K562 (cell line): Measurements from ENCODE around the gene BAIAP3.

ENCODE experiments used
- BRCA1 ChIP-seq, 2 experiments: fragments of 450-650 bp in 1 of 2; sonication (generic) in 1 of 2; formaldehyde crosslinking in 1 of 2; IDR thresholded peaks; 2 replicates each; pipeline versions ENCODE4 v1.5.0 to v1.6.1; 2017 to 2020; ENCODE audit warnings: mild to moderate bottlenecking in 1 of 2, missing genetic modification reagents in 1 of 2
- CHD2 ChIP-seq: IDR thresholded peaks from 2 replicates; pipeline ENCODE4 v1.6.1; 2011; ENCODE audit warnings: low read depth, low read length
- CTCF ChIP-seq, 3 experiments: IDR thresholded peaks in 2 of 3; conservative IDR thresholded peaks in 1 of 3; 2 replicates each; pipeline ENCODE4 v1.5.1; 2011 to 2012; ENCODE audit warnings: low read length in 3 of 3, mild to moderate bottlenecking in 3 of 3, control low read depth in 2 of 3, improper control_type of control experiment in 1 of 3, inconsistent platforms in 1 of 3, low read depth in 1 of 3, mixed read lengths in 1 of 3, moderate library complexity in 1 of 3; ENCODE audit not compliant: insufficient read depth in 2 of 3
- EGR1 ChIP-seq: fragments of 450-650 bp; conservative IDR thresholded peaks from 2 replicates; pipeline ENCODE4 v1.6.1; 2017; ENCODE audit warnings: mild to moderate bottlenecking
- EP300 ChIP-seq: IDR thresholded peaks from 2 replicates; pipeline ENCODE4 v1.6.1; 2012; ENCODE audit warnings: low read length, improper control_type of control experiment
- FOXM1 ChIP-seq, 2 experiments: fragments of 450-650 bp in 1 of 2; sonication (generic) in 1 of 2; formaldehyde crosslinking in 1 of 2; IDR thresholded peaks; 2 replicates each; pipeline versions ENCODE4 v1.6.1 to v1.9.0; 2017 to 2022; ENCODE audit warnings: low read depth in 2 of 2, mild to moderate bottlenecking in 2 of 2, missing genetic modification reagents in 1 of 2, moderate library complexity in 1 of 2
- HBP1 ChIP-seq: fragments of 450-650 bp; formaldehyde crosslinking; IDR thresholded peaks from 2 replicates; pipeline ENCODE4 v1.4.0; 2022; ENCODE audit warnings: missing genetic modification characterization
- JUN ChIP-seq, 2 experiments: sonication (generic) in 1 of 2; formaldehyde crosslinking in 1 of 2; IDR thresholded peaks; 2 replicates each; pipeline versions ENCODE4 v1.6.1 to v1.8.0; 2012 to 2022; ENCODE audit warnings: borderline replicate concordance in 2 of 2, mild to moderate bottlenecking in 2 of 2, improper control_type of control experiment in 1 of 2, low read depth in 1 of 2, low read length in 1 of 2, missing genetic modification reagents in 1 of 2
- KLF16 ChIP-seq: IDR thresholded peaks from 2 replicates; pipeline ENCODE4 v1.6.1; 2016; ENCODE audit warnings: antibody characterized with exemption
- MAZ ChIP-seq, 2 experiments: fragments of 450-650 bp in 1 of 2; sonication (generic) in 1 of 2; formaldehyde crosslinking; IDR thresholded peaks in 1 of 2; conservative IDR thresholded peaks in 1 of 2; 2 replicates each; pipeline versions ENCODE4 v1.4.0 to v1.5.0; 2020; ENCODE audit warnings: mild to moderate bottlenecking in 1 of 2, missing genetic modification reagents in 1 of 2
- OTX1 ChIP-seq: fragments of 450-650 bp; formaldehyde crosslinking; IDR thresholded peaks from 2 replicates; pipeline ENCODE4 v1.4.0; 2022; ENCODE audit warnings: mild to moderate bottlenecking
- TCF7L2 ChIP-seq: fragments of 150-350 bp; IDR thresholded peaks from 2 replicates; pipeline ENCODE4 v1.6.1; 2016; ENCODE audit warnings: low read depth, mild to moderate bottlenecking, low read length, moderate library complexity
- ZNF165 ChIP-seq: fragments of 250-450 bp; sonication (Bioruptor Pico); IDR thresholded peaks from 2 replicates; pipeline ENCODE4 v1.4.0; 2020; ENCODE audit warnings: borderline replicate concordance
- ZNF398 ChIP-seq: fragments of 250-450 bp; sonication (Bioruptor Pico); IDR thresholded peaks from 2 replicates; pipeline ENCODE4 v1.8.0; 2021; ENCODE audit warnings: moderate library complexity, mild to moderate bottlenecking, inconsistent platforms

GRCh38 chr16:1378804-1379303 is 45.4 kb downstream of the BAIAP3 start:
- TF ChIP-seq ZNF398 (CRISPR knock-in tag) (no peak), EP300 (peak; percentile 74), KLF16 (no peak), BRCA1 (IDR thresholded peaks at IDR 0.05) (no peak), BRCA1 (CRISPR knock-in tag; IDR thresholded peaks at IDR 0.05) (0 out of 2 replicates have a peak, but pooled peaks have one; percentile 18), CHD2 (no peak), TCF7L2 (no peak), MAZ (CRISPR knock-in tag; conservative IDR thresholded peaks at IDR 0.05 in 1 of 2, IDR thresholded peaks at IDR 0.05 in 1 of 2) (peak; percentile 67 to 73), EGR1 (peak; percentile 38; the same call in 1 of the 2 replicates), CTCF (IDR thresholded peaks at IDR 0.05 in 2 of 3, conservative IDR thresholded peaks at IDR 0.05 in 1 of 3; ENCODE audit: insufficient read depth in 2 of 3, low read depth in 1 of 3, low read length in 3 of 3) (no peak), OTX1 (CRISPR knock-in tag) (no peak), HBP1 (CRISPR knock-in tag) (no peak), ZNF165 (no peak), JUN (IDR thresholded peaks at IDR 0.05; ENCODE audit: borderline replicate concordance, low read depth, low read length) (peak; percentile 77; the same call in 1 of the 2 replicates), JUN (CRISPR knock-in tag; IDR thresholded peaks at IDR 0.05; ENCODE audit: borderline replicate concordance) (no peak), FOXM1 (IDR thresholded peaks at IDR 0.05; ENCODE audit: low read depth) (no peak), FOXM1 (CRISPR knock-in tag; IDR thresholded peaks at IDR 0.05; ENCODE audit: low read depth) (0 out of 2 replicates have a peak, but pooled peaks have one; percentile 81)
